Measurements from ENCODE around the gene PRPF4.

DNA sequence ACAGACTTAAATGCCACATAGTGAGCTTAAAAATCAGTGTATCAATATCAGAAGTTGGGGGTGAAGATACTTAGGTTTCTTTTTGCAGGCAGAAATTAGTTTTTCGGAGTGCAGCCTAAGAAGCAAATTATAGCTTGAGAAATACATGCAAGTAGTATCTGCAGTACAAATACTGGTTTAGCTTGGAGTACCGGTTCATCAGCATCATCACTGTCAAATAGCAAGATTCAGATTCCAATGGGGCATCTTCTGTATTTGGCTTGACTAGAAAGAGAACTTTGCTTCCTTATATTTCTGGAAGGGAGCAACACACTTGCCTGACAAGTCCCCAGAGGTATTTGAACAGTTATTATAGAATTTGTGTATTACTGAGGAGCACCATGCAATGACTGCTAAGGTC is 34.3 kb upstream of the PRPF4 start:
- TF ChIP-seq EZH2 (IDR thresholded peaks at IDR 0.05; ENCODE audit: borderline replicate concordance, low read depth, low read length, severe bottlenecking) (no peak), POLR2A (IDR thresholded peaks at IDR 0.05; ENCODE audit: low read depth, low read length) (no peak), JUN (IDR thresholded peaks at IDR 0.05; ENCODE audit: borderline replicate concordance, insufficient read depth, insufficient read length, low read depth) (no peak), POLR2AphosphoS5 (IDR thresholded peaks at IDR 0.05; ENCODE audit: insufficient read depth, low read depth, low read length) (no peak), MAX (IDR thresholded peaks at IDR 0.05; ENCODE audit: insufficient read depth, insufficient read length) (no peak), FOS (IDR thresholded peaks at IDR 0.05; ENCODE audit: borderline replicate concordance, insufficient read depth, low read length) (no peak), MYC (IDR thresholded peaks at IDR 0.05; ENCODE audit: low read depth, low read length) (no peak), GATA2 (IDR thresholded peaks at IDR 0.05; ENCODE audit: insufficient read depth, insufficient read length, low read depth, low read length) (no peak)
- TF ChIP-seq, protein P1, sequence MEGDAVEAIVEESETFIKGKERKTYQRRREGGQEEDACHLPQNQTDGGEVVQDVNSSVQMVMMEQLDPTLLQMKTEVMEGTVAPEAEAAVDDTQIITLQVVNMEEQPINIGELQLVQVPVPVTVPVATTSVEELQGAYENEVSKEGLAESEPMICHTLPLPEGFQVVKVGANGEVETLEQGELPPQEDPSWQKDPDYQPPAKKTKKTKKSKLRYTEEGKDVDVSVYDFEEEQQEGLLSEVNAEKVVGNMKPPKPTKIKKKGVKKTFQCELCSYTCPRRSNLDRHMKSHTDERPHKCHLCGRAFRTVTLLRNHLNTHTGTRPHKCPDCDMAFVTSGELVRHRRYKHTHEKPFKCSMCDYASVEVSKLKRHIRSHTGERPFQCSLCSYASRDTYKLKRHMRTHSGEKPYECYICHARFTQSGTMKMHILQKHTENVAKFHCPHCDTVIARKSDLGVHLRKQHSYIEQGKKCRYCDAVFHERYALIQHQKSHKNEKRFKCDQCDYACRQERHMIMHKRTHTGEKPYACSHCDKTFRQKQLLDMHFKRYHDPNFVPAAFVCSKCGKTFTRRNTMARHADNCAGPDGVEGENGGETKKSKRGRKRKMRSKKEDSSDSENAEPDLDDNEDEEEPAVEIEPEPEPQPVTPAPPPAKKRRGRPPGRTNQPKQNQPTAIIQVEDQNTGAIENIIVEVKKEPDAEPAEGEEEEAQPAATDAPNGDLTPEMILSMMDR (IDR thresholded peaks at IDR 0.05; ENCODE audit: extremely low read depth in 1 of 2, insufficient read depth in 1 of 2, low read depth in 1 of 2, low read length in 2 of 2), result no peak

Measured in endothelial cell of umbilical vein (primary cell).